ENCODE results near the gene FAM25G.
"Not testable (repeated sequence)": the region's sequence is repeated elsewhere in the genome, so short reads cannot be mapped to it uniquely, and the experiment has no call there.

The FAM25G gene

GRCh38 chr10:47491600-47491999 is at the start of gene FAM25G:
TSS of gene FAM25G (minus strand) at chr10:47491700. CDS start at chr10:47491674, 26 bp downstream.
- DNase-seq = not testable (repeated sequence)

- DNase-seq = not testable (repeated sequence)
Measured at GRCh38 chr10:47536430-47536829, 44.9 kb upstream of the FAM25G start.

- DNase-seq = not testable (repeated sequence)
Measured at GRCh38 chr10:47523475-47523874, 32.0 kb upstream of the FAM25G start, which contains the start of gene AGAP9. TSS of gene AGAP9 (minus strand) at chr10:47523638. CDS start at chr10:47523526, 112 bp downstream.

DNA sequence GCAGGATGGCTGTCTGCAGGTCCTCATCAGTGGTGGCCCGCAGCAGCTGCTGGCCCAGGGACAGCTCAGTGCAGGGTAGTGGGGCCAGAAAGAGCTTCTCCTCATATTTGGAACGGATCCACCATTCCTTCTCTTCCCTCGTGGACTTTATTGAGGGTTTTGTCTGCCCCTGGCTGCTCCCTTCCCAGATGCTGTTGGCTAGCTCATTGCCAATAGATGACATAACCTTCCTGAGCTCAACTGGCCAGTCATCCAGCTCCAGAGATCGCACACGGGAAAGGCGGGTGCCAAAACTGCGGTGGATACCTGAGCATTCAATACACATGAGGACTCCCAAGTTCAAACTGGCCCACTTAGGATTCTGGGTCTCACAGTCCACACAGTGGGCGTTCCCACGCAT is 10.8 kb upstream of the FAM25G start:
- not testable (repeated sequence) for DNase-seq

GRCh38 chr10:47494226-47494625 is 2.7 kb upstream of the FAM25G start:
- not testable (repeated sequence) for DNase-seq

- not testable (repeated sequence) for DNase-seq
Measured at GRCh38 chr10:47489630-47490029, 1.9 kb downstream of the FAM25G start.

GRCh38 chr10:47485943-47486342 is 5.6 kb downstream of the FAM25G start:
- DNase-seq = not testable (repeated sequence)

DNA sequence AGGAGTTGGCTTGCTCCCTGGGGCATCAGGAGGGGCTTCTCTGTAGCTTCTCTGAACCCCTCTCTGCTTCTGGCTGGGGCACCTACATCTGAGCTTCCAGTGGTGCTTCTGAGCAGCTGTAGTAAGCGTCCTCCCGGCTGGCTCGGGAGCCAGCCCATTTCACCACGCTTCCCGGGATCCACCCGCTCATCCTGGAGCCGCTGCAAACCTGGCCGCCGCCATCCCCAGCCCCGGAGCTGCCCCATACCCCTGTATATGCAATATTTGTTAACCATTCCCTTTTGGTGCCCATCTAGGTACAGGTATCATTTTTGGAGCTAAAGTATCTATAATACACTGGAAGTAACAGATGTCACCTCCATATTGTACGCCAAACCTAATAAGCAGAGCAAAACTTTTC is 6.7 kb downstream of the FAM25G start:
- not testable (repeated sequence) for DNase-seq

GRCh38 chr10:47483923-47484322 is 7.6 kb downstream of the FAM25G start, which contains the start of gene ANXA8:
TSS of gene ANXA8 (minus strand) at chr10:47484115. CDS start at chr10:47483933, 182 bp downstream.
- not testable (repeated sequence) for DNase-seq

DNA sequence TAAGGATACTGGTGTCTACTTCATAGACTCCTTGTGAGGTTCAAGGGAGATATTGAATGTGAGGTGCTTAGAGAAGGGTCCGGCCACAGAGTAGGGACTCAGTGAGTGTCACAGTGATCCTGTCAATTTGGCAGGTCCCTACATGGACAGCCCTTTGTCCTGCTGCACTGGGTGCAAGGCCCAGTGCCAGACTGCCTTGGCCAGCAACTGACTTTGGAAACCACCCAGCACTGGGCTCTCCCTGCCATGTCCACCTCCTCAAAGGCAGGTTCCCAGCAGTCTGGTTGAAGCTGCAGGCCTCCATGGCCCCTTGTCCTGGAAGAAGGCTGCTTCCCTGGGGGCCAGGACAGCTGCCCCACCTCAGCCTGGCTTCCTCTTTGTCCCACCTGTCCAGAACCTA is 9.1 kb downstream of the FAM25G start:
- not testable (repeated sequence) for DNase-seq

DNA sequence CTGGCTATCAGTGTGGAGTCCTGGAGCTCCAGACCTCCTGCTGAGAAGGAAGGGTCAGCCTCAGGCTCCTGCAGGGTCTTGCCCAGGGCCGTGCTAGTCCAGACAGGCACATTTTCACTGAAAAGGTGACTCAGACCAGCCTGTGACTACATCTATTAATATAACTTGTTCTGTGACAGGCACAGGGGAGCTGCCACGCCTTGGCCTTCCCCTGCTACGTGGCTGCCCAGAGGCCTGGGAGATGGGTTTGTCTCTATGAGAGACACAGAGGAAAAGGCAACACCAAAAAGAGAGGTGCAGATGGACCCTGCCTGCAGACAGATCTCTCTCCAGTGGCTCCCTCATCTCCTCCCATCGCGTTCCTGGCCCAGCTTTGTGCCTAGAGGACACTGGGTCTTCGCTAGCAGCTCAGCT is 9.7 kb downstream of the FAM25G start:
- DNase-seq = not testable (repeated sequence)

DNA sequence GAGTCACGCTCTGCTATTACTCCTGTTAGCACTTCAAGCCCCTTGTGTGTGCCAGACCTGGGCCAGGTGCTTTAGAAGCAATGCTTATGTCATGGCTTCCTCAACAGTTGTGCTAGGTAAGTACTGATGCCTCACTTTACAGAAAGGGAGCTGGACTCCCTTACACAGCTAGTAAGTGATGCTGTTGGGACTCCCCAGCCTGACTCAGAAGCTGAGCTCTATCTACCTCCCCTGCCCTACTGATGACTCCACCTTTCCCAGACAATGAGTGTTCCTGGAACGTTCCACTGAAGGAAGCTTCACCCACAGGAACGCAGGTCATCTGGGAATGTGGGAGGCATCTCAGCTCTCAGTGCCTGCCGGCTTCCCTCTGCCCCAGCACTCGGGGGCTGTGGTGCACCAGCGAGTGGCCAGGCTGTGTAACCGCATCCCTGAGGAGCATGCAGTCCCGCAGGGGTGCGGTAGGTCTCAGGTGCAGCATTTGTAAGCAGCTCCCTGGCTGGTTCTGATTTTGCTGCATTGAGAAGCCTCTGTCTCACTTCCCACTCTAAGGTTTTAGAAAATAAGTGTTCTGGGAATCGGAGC is 10.2 kb downstream of the FAM25G start:
- not testable (repeated sequence) for DNase-seq

DNA sequence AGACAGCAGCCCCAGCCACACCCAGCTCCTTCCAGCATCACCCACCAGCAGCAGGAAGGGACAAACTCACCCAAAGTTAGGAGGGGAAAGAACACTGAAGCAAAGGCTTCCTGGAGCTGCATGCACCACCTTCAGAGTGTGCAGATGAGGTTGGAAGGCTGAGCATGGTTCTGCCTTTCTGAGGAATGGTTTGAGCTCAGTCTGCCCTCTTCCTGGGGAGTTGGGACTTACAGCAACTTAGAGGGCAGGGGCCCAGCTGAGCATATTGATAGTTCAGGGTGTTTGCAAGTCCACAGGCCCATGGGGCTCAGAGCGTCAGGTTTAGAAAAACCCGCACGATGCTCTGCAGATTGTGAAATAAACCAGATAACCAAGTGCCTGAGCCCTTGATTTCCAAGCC is 11.4 kb downstream of the FAM25G start:
- not testable (repeated sequence) for DNase-seq

GRCh38 chr10:47478114-47478513 is 13.4 kb downstream of the FAM25G start:
- not testable (repeated sequence) for DNase-seq

GRCh38 chr10:47477078-47477477 is 14.4 kb downstream of the FAM25G start:
- not testable (repeated sequence) for DNase-seq

DNA sequence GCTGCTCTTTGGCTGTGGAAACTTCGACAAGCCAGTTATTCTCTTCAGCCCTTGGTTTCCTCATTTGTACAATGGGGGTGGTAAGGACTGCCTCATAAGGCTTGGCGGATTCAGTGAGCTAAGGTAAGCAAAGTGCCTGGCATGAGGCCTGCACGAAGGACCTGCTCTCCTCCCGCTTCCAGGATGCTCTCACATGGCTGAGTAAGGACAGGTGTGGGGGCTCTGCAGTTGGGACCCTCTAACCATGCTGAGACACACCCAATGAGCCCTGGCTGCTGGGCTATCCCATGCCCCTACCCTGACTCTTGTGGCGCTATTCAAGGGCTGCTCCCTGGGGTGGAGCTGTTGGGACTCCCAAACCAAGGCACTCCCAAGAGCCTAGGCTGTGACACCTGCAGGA is 16.4 kb downstream of the FAM25G start:
- DNase-seq = not testable (repeated sequence)

DNA sequence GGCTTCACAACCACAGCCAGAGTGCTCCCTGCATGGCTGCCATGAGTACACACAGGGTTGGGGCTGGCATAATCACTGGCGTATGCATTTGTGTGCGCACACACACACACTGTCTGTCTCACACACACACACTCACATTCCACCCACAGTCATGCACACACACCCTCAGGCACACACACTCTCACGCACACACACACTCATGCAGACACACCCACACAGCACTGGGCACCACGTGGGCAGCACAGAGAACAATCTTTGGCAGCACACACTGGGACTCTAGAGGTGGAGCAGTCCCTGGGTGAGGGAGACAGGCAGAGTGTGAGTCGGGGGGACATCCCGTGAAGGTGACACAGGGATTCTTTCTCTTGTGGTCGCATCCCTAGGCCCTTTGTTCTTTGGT is 18.0 kb downstream of the FAM25G start:
- not testable (repeated sequence) for DNase-seq

DNA sequence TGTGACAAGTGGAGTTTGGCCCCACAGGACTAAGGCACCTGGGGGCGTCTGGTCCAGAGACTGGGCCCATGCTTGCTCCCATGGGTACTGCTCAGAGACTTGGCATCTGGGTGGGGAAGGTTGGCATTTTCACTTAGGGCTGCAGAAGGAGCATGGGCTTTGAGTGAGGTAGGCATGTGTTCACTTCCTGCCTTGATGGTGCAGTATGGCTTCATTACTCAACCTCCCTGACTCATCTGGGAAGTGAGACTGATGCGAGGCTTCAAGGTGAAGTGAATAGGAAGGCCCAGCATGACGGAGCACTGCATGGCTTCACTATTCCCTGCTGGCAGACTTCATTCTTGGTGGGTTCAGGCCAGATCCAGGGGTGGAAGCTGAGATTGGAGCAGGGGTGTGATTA is 18.9 kb downstream of the FAM25G start:
- DNase-seq = not testable (repeated sequence)

DNA sequence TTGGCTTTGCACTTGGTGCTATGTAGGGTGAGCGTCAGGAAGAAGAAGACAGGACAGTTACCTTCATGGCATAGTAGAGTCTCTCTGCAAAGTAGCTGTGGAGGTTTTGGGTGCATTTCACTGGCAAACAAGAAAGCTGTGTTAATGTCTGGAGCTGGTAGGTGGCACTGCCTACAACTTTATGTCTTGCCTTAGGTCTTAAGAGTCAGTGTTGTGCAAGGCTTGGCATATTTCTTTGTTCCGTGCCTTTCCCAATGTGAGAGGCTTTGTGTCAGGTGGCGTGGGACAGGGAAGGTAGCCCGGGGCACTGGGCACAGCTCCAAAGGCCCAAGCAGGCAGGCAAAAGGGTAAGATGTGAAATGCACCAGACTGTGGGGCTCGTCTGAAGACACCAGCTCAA is 19.4 kb downstream of the FAM25G start:
- not testable (repeated sequence) for DNase-seq

DNA sequence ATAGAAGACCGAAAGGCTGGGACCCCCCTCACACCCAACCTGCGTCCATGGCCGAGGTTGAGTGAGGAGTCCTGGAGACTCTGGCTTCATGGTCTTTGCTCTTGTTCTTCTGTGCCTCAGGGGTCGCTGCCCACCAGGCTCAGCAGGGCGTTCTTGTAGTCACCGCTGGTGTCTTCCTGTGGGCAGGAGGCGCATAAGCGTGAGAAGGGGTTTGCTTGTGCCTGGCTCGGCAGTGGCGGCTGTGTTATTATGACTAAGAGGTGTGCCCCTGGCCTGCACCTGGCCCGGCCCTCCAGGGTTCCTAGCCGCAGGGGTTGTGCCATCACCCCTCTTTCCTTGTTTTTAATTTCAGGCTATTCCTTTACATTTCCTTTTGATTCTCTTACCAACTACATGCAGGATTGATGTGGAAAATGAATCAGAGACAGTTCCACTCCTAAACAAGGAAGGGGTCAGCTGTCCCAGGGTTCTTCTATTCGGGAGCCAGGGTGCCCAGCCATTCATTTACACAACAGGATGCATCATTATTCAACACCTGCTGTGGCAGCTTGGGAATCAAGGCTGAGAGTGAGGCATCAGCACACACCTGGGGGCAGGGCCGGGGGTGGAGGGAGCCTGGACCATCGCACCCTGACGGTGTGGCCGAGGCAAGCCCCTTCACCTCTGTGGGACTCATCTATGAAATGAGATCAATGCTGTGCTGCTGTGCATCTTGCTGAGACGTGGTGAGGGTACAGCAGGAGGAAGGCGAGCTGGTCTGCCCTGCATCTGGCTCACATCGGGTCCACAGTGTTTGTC is 22.6 kb downstream of the FAM25G start:
- not testable (repeated sequence) for DNase-seq

DNA sequence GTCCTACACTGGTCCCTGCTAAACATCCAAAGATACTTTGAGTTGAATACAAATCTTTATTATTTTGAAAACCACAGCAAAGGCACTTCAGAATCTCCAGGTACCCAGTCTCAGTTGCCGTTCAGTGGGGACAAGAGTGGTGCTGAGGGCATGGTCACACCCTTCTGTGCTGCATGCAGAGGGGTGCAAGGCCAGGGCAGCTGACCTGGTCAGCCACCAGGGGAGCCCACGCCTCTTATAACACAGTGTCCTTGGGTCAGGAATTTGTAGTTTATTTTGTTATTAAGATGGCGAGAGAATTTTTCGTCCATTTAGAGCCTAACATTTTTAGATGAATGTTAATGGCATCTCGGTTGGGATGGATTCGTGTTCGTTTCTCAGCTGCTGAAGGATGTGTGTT is 23.5 kb downstream of the FAM25G start:
- not testable (repeated sequence) for DNase-seq

- not testable (repeated sequence) for DNase-seq
Measured at GRCh38 chr10:47467458-47467857, 24.0 kb downstream of the FAM25G start.

DNA sequence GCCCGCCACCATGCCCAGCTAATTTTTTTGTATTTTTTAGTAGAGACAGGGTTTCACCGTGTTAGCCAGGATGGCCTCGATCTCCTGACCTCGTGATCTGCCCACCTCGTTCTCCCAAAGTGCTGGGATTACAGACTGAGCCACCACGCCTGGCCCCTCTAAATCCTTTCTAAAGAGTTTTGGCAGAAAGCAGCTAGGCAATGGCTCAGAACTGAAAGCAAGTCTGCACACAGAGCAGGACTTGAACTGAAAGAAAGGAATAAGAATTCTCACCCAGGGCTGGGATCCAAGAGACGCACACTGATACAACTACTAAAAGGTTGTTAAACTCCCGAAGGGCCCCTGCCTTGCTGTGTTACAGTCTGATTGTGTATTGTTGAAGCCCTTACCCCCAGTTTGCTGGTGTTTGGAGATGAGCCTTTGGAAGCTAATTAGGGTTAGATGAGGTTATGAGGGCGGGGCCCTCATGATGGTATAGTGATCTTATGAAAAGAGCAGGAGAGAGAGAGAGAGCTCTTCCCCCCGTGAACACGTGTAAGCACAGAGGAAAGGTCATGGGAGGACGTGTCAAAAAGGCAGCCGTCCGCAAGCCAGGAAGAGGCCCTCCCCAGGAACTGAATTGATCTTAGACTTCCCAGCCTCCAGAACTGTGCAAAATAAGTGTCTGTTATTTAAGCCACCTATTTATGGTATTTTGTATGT is 26.1 kb downstream of the FAM25G start:
- DNase-seq = not testable (repeated sequence)
